Measurements from ENCODE around the gene CRTC3.
"Not testable (repeated sequence)": the region's sequence is repeated elsewhere in the genome, so short reads cannot be mapped to it uniquely, and the experiment has no call there.

The CRTC3 gene

GRCh38 chr15:90512981-90513380 lies 16.7 kb upstream of the CRTC3 start:
- no peak for DNase-seq (ENCODE audit: low read depth)
- TF ChIP-seq MYC (IDR thresholded peaks at IDR 0.05; ENCODE audit: low read depth, low read length) (no peak), POLR2A (IDR thresholded peaks at IDR 0.05; ENCODE audit: extremely low read depth, insufficient read length) (no peak), MAX (IDR thresholded peaks at IDR 0.05; ENCODE audit: low read depth, low read length) (no peak), CTCF (IDR thresholded peaks at IDR 0.05; ENCODE audit: low read depth, low read length) (no peak)
- no peak overlapping the region for H3K4me3 ChIP-seq (ENCODE audit: low read depth, low read length)

- H3K4me3 ChIP-seq (ENCODE audit: low read depth, low read length): no peak overlapping the region
- DNase-seq (ENCODE audit: low read depth): no peak
- TF ChIP-seq POLR2A (IDR thresholded peaks at IDR 0.05; ENCODE audit: extremely low read depth, insufficient read length): no peak
- no peak for TF ChIP-seq MYC (IDR thresholded peaks at IDR 0.05; ENCODE audit: low read depth, low read length)
- TF ChIP-seq CTCF (IDR thresholded peaks at IDR 0.05; ENCODE audit: low read depth, low read length): no peak
- TF ChIP-seq MAX (IDR thresholded peaks at IDR 0.05; ENCODE audit: low read depth, low read length): no peak
Observed at GRCh38 chr15:90513448-90513847, 16.3 kb upstream of the CRTC3 start.

- DNase-seq (ENCODE audit: low read depth); H3K4me3 ChIP-seq (ENCODE audit: low read depth, low read length): not testable (repeated sequence)
Observed at GRCh38 chr15:90513893-90514292, 15.8 kb upstream of the CRTC3 start.

- H3K4me3 ChIP-seq (ENCODE audit: low read depth, low read length): no peak overlapping the region
- no peak for DNase-seq (ENCODE audit: low read depth)
- TF ChIP-seq POLR2A (IDR thresholded peaks at IDR 0.05; ENCODE audit: extremely low read depth, insufficient read length) (no peak), CTCF (IDR thresholded peaks at IDR 0.05; ENCODE audit: low read depth, low read length) (no peak), MYC (IDR thresholded peaks at IDR 0.05; ENCODE audit: low read depth, low read length) (no peak), MAX (IDR thresholded peaks at IDR 0.05; ENCODE audit: low read depth, low read length) (no peak)
Observed at GRCh38 chr15:90519688-90520087, 10.0 kb upstream of the CRTC3 start.

- no peak for DNase-seq (ENCODE audit: low read depth)
- TF ChIP-seq CTCF (IDR thresholded peaks at IDR 0.05; ENCODE audit: low read depth, low read length): no peak
- no peak for TF ChIP-seq POLR2A (IDR thresholded peaks at IDR 0.05; ENCODE audit: extremely low read depth, insufficient read length)
- no peak for TF ChIP-seq MYC (IDR thresholded peaks at IDR 0.05; ENCODE audit: low read depth, low read length)
- TF ChIP-seq MAX (IDR thresholded peaks at IDR 0.05; ENCODE audit: low read depth, low read length): no peak
- no peak overlapping the region for H3K4me3 ChIP-seq (ENCODE audit: low read depth, low read length)
Observed at GRCh38 chr15:90520365-90520764, 9.4 kb upstream of the CRTC3 start.

- TF ChIP-seq CTCF (IDR thresholded peaks at IDR 0.05; ENCODE audit: low read depth, low read length) (no peak), POLR2A (IDR thresholded peaks at IDR 0.05; ENCODE audit: extremely low read depth, insufficient read length) (no peak), MYC (IDR thresholded peaks at IDR 0.05; ENCODE audit: low read depth, low read length) (no peak), MAX (IDR thresholded peaks at IDR 0.05; ENCODE audit: low read depth, low read length) (no peak)
- no peak overlapping the region for H3K4me3 ChIP-seq (ENCODE audit: low read depth, low read length)
- DNase-seq (ENCODE audit: low read depth): no peak
Observed at GRCh38 chr15:90523373-90523772, 6.3 kb upstream of the CRTC3 start.

GRCh38 chr15:90524018-90524803 lies 5.5 kb upstream of the CRTC3 start:
- H3K4me3 ChIP-seq (ENCODE audit: low read depth, low read length); DNase-seq (ENCODE audit: low read depth): not testable (repeated sequence)

Measured in NB4 (cell line).